Sigmoid colon (tissue), 7 donors: ENCODE data around the gene DHX8. TPM values are rescaled to one million over a fixed set of nuclear protein-coding genes. Genes with fewer than 3 reads are reported as not detected.
"Not testable (repeated sequence)": the region's sequence is repeated elsewhere in the genome, so short reads cannot be mapped to it uniquely, and the experiment has no call there.

Experiments
- DNase-seq: peaks from one replicate; pipeline ENCODE4 v3.0.0-alpha.2; 2019
- H3K27ac ChIP-seq, 4 donors: fragments of 200-600 bp; sonication (generic); one replicate each; pipeline ENCODE4 v1.5.1; 2016 to 2019; ENCODE audit warnings: mild to moderate bottlenecking in 1 of 4
- H3K27me3 ChIP-seq, 3 donors: fragments of 200-600 bp; sonication (generic); one replicate each; pipeline ENCODE4 v1.5.1; 2019; ENCODE audit warnings: mild to moderate bottlenecking in 1 of 3
- H3K36me3 ChIP-seq, 4 donors: fragments of 200-600 bp; sonication (generic); one replicate each; pipeline ENCODE4 v1.5.1; 2016 to 2019
- H3K4me1 ChIP-seq, 4 donors: fragments of 200-600 bp; sonication (generic); one replicate each; pipeline ENCODE4 v1.5.1; 2017 to 2019
- H3K4me3 ChIP-seq, 4 donors: fragments of 200-600 bp; sonication (generic); one replicate each; pipeline ENCODE4 v1.5.1; 2017 to 2019; ENCODE audit warnings: mild to moderate bottlenecking in 2 of 4, moderate library complexity in 1 of 4
- H3K9me3 ChIP-seq, 4 donors: fragments of 200-600 bp in 3 of 4; sonication (generic) in 3 of 4; one replicate each; pipeline versions ENCODE4 v1.5.1 to v1.6.1; 2013 to 2019
- EP300 ChIP-seq, 4 donors: sonication (generic); formaldehyde crosslinking; IDR thresholded peaks; one replicate each; pipeline ENCODE4 v1.6.1; 2017; ENCODE audit warnings: antibody characterized with exemption in 4 of 4
- POLR2A ChIP-seq, 2 donors: fragments of 450-650 bp; IDR thresholded peaks; one replicate each; pipeline ENCODE4 v1.6.1; 2016; ENCODE audit warnings: antibody characterized with exemption in 2 of 2, mild to moderate bottlenecking in 2 of 2, moderate library complexity in 2 of 2
- POLR2AphosphoS5 ChIP-seq, 4 donors: sonication (generic); formaldehyde crosslinking; IDR thresholded peaks; one replicate each; pipeline ENCODE4 v1.6.1; 2017; ENCODE audit warnings: antibody characterized with exemption in 4 of 4
- WGBS, 2 donors: extraction: QIAGEN DNeasy Blood & Tissue Kit; methylation state at CpG; one replicate each; pipeline ENCODE4 v1.1.7; 2013; 5-methylcytosine and 5-hydroxymethylcytosine counted together
- intact Hi-C: fragments of 100-400 bp; cut with DNase I; formaldehyde crosslinking; loops from one replicate; pipeline ENCODE4 v1.15.1; 2023
- polyA plus RNA-seq, 3 donors: library from polyadenylated mRNA; stranded (reverse); fragments of 200-250 nt; gene quantifications; one replicate each; pipeline ENCODE4 v1.2.3, GENCODE V29; 2013
- total RNA-seq, 4 donors: library from RNA; depleted of rRNA; stranded (reverse); fragments of >200 nt; gene quantifications; one replicate each; pipeline ENCODE4 v1.1.0, GENCODE V29; 2016
- TF ChIP-seq, protein P1 (sequence below), 4 experiments: fragments of 450-650 bp in 3 of 4; fragments of 200-600 bp in 1 of 4; IDR thresholded peaks; one replicate each; pipeline ENCODE4 v1.5.1; 2016 to 2019; ENCODE audit warnings: antibody characterized with exemption in 4 of 4, mild to moderate bottlenecking in 3 of 4, moderate library complexity in 2 of 4
- donor health status: healthy with polysubstance abuse.
- donor health status: Bipolar disorder and iron deficiency.
- donor health status: healthy.

DHX8 gene
- total and polyA plus RNA-seq, 7 donors: 12.0 to 39.6 (median 25.7) TPM

DNA sequence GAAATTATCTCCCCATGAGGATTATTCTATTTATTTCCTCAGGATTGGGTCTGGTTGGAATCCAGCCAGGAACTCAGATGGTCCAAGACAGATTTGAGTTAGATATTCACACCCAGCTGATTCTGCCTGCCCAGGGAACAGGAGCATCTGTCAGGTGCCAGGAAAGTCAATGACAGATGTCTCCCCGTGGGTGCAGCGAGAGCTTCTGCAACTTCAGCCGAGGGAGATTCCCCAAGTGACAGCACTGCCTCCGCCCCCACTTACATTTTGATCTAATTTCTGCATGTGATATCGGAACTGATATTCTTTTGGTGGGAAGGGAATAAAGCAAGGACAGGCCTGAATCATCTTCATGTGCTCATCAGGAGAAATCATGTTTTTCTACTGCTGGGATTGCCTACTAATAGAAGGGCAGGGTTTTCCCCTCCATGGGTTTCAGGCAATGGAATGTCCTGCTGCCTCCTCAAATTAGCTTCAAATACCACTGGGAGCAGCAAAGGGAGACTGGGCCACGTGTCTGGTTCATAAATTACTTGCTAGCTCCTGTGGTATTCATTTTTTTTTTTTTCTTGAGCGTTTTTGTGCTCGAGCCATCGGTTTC, 15.7 kb upstream of the DHX8 start:
- whole genome bisulfite sequencing, 2 donors: 74 to 88% methylated on average over 9 of the region's 9 CpGs
- peaks cover 0 to 13% (median 12%) of the 10 kb centered on the region in 4 donors for H3K4me1 ChIP-seq
- intact Hi-C loops: no loop called here
- no peaks in the 10 kb centered on the region for H3K36me3 ChIP-seq
- H3K27me3 ChIP-seq: no peaks in the 10 kb centered on the region
- no peak overlapping the region for H3K4me3 ChIP-seq
- TF ChIP-seq EP300 (IDR thresholded peaks at IDR 0.05) (peak in 1 of 4 donors; percentile 3), POLR2AphosphoS5 (IDR thresholded peaks at IDR 0.05) (peak in 1 of 4 donors; percentile 59), POLR2A (IDR thresholded peaks at IDR 0.05) (no peak)
- DNase-seq: peak; percentile 77
- peak overlapping the region in 2 of 4 donors; percentile 8 to 9 for H3K27ac ChIP-seq
- no peaks in the 10 kb centered on the region for H3K9me3 ChIP-seq

DNA sequence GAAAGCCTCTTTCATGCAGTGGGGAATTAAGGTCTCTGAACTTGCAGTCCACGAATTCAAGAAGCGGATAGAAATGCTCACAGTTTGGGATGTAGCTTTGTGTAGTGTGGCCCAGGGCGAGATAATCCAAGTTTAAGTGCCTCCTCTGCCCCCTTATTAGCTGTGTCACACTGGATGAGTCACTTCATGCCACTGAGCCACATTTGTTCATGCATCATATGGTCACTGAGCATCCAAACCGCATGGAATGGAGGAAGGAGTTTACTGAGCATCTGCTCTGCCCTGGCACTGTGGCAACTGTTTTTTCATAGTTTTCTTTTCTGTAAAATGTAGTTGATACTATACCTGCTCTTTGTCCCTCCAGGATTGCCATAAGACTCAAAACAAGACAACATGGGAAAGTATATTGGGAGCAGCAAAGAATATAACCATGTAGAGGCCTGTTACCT, 15.1 kb upstream of the DHX8 start:
- Histone ChIP-seq H3K9me3 (no peaks in the 10 kb centered on the region), H3K27me3 (no peaks in the 10 kb centered on the region), H3K27ac (no peak overlapping the region), H3K4me3 (no peak overlapping the region), H3K4me1 (peaks cover 0 to 13% (median 12%) of the 10 kb centered on the region in 4 donors), H3K36me3 (no peaks in the 10 kb centered on the region)
- WGBS, 2 donors: 62 to 64% methylated on average over 4 of the region's 4 CpGs
- DNase-seq: no peak
- intact Hi-C loops: no loop called here
- TF ChIP-seq, protein P1, sequence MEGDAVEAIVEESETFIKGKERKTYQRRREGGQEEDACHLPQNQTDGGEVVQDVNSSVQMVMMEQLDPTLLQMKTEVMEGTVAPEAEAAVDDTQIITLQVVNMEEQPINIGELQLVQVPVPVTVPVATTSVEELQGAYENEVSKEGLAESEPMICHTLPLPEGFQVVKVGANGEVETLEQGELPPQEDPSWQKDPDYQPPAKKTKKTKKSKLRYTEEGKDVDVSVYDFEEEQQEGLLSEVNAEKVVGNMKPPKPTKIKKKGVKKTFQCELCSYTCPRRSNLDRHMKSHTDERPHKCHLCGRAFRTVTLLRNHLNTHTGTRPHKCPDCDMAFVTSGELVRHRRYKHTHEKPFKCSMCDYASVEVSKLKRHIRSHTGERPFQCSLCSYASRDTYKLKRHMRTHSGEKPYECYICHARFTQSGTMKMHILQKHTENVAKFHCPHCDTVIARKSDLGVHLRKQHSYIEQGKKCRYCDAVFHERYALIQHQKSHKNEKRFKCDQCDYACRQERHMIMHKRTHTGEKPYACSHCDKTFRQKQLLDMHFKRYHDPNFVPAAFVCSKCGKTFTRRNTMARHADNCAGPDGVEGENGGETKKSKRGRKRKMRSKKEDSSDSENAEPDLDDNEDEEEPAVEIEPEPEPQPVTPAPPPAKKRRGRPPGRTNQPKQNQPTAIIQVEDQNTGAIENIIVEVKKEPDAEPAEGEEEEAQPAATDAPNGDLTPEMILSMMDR (IDR thresholded peaks at IDR 0.05): no peak
- TF ChIP-seq POLR2AphosphoS5 (IDR thresholded peaks at IDR 0.05) (no peak), POLR2A (IDR thresholded peaks at IDR 0.05) (no peak), EP300 (IDR thresholded peaks at IDR 0.05) (no peak)

DNA sequence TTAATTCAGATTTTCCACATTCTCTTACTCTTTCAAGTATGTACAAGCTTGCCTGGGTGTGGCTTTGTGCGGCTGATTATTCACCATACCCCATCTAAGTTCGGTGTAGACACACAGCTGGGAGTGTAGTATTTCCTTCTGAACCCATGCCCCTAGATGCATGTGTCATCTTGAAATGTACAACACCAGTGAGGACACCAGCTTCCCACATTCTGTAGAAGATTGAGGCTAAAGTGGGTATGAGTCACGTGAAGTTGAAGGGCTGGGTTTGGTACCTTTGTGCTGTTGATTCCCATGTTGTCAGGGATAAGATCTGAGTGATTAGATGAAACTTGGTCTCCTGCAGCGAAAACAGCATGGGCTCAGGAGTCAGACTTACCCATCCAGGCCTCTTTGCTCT, 14.6 kb upstream of the DHX8 start:
- no peak overlapping the region for H3K4me3 ChIP-seq
- WGBS, 2 donors: 59 to 76% methylated on average over 4 of the region's 4 CpGs
- H3K27me3 ChIP-seq: no peaks in the 10 kb centered on the region
- TF ChIP-seq, protein P1 (IDR thresholded peaks at IDR 0.05): no peak
- TF ChIP-seq EP300 (IDR thresholded peaks at IDR 0.05) (no peak), POLR2A (IDR thresholded peaks at IDR 0.05) (no peak), POLR2AphosphoS5 (IDR thresholded peaks at IDR 0.05) (no peak)
- H3K4me1 ChIP-seq: peaks cover 0 to 13% (median 12%) of the 10 kb centered on the region in 4 donors
- intact Hi-C loops: no loop called here
- no peak overlapping the region for H3K27ac ChIP-seq
- DNase-seq: no peak
- H3K36me3 ChIP-seq: no peaks in the 10 kb centered on the region
- H3K9me3 ChIP-seq: no peaks in the 10 kb centered on the region

DNA sequence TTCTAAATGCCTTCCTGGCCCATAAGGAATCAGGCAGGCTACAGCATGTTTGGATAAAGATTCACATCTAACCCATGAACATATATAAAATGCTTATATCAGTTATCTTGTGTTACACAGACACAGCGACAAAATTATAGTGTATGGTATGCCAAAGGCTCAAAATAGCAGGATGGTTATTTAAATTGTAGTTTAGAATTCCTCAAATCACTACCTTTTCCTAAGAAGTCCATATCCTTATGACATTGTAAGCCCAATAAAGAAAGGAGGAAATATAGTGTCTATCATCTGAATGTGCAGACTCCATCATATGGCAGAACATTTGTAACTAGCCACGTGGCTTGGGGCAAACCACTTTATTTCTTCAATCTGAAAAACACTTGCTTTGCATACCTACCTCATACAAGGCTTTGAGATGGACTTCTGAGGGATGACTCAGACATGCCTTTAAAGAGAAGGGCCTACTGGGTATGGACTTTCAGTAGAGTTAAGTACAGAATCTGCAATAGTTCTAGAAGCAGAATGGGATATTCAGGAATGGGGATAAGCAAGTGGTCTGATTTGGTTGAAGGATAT, 12.1 kb upstream of the DHX8 start:
- Histone ChIP-seq H3K4me1 (peaks cover 0 to 13% (median 12%) of the 10 kb centered on the region in 4 donors), H3K27me3 (no peaks in the 10 kb centered on the region), H3K9me3 (no peaks in the 10 kb centered on the region), H3K36me3 (no peaks in the 10 kb centered on the region), H3K4me3 (no peak overlapping the region), H3K27ac (no peak overlapping the region)
- WGBS, 2 donors: 73 to 81% methylated on average over 2 of the region's 2 CpGs
- intact Hi-C loops: no loop called here
- no peak for TF ChIP-seq POLR2A (IDR thresholded peaks at IDR 0.05)
- no peak for DNase-seq

DNA sequence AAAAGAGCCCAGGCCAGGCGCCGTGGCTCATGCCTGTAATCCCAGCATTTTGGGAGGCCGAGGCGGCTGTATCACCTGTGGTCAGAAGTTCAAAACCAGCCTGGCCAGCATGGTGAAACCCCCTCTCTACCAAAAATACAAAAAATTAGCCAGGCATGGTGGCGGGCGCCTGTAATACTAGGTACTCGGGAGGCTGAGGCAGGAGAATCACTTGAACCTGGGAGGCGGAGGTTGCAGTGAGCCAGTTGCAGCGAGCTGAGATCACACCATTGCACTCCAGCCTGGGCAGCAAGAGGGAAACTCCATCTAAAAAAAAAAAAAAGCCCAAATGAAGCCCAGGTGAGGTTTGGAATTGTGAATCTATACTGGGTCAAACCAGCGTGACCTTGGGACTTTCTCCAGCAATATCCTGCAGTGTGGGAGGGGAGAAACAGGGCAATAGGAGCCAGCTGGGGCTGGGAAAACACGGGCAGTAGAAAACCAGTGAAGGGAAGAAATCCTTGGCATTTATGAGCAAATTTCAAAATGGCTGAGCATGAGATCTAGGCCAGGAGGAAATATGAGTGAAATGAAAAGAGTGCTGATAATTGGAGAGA, 8.2 kb upstream of the DHX8 start:
- Histone ChIP-seq H3K4me1 (no peaks in the 10 kb centered on the region), H3K36me3 (no peaks in the 10 kb centered on the region), H3K9me3 (no peaks in the 10 kb centered on the region), H3K27me3 (no peaks in the 10 kb centered on the region), H3K27ac (no peak overlapping the region), H3K4me3 (no peak overlapping the region)
- TF ChIP-seq POLR2A (IDR thresholded peaks at IDR 0.05): no peak
- no peak for TF ChIP-seq POLR2AphosphoS5 (IDR thresholded peaks at IDR 0.05)
- TF ChIP-seq, protein P1 (IDR thresholded peaks at IDR 0.05): no peak
- no peak for TF ChIP-seq EP300 (IDR thresholded peaks at IDR 0.05)
- intact Hi-C loops: no loop called here
- 82 to 87% methylated on average over 11 of the region's 11 CpGs for WGBS, 2 donors
- no peak for DNase-seq

DNA sequence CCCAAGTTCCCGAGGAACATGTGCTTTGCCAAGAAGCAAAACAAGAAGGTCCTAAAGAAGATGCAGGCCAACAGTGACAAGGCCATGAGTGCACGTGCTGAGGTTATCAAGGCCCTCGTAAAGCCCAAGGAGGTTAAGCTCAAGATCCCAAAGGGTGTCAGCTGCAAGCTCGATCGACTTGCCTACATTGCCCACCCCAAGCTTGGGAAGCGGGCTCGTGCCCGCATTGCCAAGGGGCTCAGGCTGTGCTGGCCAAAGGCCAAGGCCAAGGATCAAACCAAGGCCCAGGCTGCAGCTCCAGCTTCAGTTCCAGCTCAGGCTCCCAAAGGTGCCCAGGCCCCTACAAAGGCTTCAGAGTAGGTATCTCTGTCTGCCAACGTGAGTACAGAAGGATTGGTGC, 7.5 kb upstream of the DHX8 start:
- H3K36me3 ChIP-seq, H3K9me3 ChIP-seq, H3K27me3 ChIP-seq, DNase-seq, H3K4me1 ChIP-seq, H3K4me3 ChIP-seq, H3K27ac ChIP-seq, intact Hi-C loops: not testable (repeated sequence)
- 93% methylated on average over 9 of the region's 9 CpGs for WGBS, 2 donors
